GM19467 (cell line): ENCODE results near the gene MCF2L.

ENCODE experiments used
- ATAC-seq: cut with Tn5 transposase; IDR thresholded peaks from one replicate; pipeline ENCODE4 v1.9.1; 2021; ENCODE audit warnings: mild to moderate bottlenecking, moderate library complexity; ENCODE audit not compliant: unreplicated experiment

Gene MCF2L

DNA sequence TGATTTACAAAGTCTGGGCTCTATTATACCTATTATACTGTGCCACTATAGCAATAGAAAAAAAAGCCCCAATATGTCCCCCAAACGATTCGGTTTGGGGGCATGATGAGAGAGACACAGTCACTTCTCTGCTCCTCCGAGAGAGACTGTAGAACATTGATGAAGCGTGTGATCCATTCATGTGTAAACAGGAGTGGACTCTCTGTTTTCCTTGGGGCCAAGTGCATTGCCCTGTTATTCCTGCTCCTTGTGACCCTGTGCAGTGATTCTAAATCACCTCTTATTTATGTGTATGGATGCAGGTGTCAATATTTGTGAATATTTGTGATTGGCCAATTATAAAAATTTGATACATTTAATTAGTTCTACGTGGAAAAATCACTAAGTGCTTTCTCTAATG, 170.6 kb downstream of the MCF2L start:
- no peak for ATAC-seq

DNA sequence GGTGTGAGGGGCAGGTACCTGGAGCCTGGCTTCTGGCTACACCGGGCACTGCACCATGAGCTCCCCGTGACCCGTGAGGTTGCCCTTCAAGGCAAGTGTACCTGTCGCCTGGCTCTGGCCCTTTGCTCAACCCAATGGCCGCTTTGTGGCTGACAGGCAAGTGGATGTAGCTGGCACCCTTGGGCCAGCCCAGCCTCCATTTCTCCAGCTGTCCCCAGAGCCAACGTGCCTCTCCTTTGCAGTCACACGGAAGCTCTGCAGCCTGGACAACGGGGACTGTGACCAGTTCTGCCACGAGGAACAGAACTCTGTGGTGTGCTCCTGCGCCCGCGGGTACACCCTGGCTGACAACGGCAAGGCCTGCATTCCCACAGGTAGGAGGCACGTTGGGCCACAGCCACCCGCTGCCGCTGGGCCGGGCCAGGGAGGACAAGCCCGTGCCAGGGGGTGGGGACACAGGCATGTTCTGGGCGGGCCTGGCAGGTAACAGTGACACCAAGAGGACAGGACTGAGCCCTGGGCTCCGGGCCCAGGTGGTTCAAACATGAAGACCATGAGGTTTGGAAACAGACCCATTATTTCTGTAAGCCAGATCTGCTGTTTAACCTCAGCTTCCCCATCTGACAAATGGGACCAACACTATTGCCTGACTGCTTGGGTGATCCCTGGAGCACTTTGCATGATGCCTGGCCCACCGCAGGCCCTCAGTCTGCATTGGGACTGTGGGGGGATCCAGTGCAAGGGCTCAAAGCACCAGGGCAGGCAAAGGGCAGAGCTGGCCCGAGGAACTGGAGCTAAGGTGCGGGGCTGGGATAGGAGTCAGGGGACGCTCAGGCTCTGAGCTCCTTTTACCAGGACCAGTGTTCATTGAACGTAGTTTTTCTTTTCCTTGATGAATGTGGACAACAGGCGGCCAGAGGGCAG, 171.9 kb downstream of the MCF2L start:
- no peak for ATAC-seq

DNA sequence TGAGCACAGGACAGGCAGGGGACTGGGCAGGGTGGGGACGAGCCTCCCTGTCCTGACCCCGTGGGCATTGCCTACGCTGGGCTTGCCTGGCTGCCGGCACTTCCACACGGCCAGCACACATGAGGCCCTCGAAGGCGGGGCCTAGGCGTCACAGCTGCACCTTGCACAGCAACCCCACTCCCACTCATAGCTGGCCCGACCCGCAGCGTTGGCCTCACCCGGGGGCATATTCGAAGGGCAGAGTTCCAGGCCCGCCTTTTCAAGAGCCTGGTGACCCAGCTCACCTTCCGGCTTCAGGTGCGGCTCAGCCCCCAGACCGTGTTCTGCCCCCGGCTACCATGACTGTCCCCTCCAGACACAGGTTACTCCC, 172.6 kb downstream of the MCF2L start:
- ATAC-seq: no peak

DNA sequence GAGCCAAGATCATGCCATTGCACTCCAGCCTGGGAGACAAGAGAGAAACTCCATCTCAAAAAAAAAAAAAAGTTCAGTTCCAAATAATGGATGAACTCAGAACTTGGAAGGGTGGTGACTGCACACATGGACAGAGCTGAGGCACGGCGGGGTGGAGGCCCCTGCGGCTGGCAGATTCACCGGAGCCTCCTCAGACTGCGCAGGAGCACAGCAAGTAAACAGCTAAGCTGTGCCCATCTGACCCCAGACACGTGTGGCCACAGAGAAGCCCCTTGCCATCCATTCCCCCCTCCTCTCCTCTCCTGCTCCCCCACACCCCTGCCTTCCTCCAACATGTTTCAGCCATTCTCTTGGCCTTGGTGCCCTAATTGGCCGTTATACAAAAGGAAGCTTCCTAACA, 173.9 kb downstream of the MCF2L start:
- ATAC-seq: no peak

DNA sequence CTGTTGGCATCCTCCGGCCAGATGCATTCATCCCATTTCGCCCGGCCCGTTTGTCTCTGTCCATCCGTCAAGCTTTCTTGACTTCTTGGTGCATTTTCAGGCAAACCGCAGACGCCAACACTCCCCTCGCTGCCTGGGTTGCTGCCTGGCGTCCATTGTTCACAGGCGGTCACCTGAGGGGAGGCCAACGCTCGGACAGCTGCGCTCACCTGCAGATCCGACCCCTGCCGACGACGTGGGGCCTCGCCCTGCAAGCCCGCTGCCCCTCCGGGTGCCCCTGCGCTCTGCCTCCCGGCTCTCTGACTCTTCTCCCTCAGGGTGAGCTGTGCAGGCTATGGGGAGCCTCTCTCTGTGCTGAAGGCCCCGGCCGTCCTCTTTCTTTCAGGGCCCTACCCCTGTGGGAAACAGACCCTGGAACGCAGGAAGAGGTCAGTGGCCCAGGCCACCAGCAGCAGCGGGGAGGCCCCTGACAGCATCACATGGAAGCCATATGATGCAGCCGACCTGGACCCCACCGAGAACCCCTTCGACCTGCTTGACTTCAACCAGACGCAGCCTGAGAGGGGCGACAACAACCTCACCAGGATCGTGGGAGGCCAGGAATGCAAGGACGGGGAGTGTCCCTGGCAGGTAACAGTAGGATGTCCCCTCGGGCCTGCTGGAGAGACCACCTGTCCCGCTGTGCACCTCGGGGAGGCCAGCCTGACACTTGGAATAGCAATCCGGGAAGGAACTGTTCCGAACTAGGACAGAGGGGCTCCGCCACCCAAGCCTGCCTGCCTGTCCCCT, 174.6 kb downstream of the MCF2L start:
- ATAC-seq: no peak

DNA sequence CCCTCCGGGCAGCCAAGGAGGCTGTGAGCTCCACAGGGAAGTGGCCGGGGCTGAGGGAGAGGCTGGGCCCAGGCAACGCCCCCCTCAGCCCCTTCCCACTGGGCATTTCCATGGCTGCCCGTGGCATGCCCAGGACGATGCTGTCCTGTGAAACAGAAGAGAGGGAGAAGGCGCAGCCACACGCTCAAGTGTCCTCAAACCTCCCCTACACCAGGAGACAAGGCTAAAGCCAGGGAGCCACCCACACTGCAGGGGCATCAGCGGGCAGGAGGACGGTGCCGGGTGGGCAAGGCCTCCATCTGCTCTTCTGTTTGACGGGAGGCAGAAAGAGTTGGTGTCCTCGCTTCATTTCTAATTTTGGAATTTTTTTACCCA, 175.2 kb downstream of the MCF2L start:
- no peak for ATAC-seq

DNA sequence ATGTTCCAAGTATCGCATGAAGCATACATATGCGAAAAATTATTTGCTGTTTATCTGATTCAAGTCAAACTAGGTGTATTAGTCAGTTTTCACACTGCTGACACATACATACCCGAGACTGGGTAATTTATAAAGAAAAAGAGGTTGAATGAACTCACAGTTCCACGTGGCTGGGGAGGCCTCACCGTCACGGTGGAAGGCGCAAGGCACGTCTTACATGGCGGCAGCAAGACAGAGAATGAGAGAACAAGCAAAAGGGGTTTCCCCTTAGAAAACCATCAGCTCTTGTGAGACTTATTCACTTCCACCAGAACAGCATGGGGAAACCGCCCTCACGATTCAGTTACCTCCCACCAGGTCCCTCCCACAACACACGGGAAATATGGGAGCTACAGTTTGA, 176.5 kb downstream of the MCF2L start:
- no peak for ATAC-seq

DNA sequence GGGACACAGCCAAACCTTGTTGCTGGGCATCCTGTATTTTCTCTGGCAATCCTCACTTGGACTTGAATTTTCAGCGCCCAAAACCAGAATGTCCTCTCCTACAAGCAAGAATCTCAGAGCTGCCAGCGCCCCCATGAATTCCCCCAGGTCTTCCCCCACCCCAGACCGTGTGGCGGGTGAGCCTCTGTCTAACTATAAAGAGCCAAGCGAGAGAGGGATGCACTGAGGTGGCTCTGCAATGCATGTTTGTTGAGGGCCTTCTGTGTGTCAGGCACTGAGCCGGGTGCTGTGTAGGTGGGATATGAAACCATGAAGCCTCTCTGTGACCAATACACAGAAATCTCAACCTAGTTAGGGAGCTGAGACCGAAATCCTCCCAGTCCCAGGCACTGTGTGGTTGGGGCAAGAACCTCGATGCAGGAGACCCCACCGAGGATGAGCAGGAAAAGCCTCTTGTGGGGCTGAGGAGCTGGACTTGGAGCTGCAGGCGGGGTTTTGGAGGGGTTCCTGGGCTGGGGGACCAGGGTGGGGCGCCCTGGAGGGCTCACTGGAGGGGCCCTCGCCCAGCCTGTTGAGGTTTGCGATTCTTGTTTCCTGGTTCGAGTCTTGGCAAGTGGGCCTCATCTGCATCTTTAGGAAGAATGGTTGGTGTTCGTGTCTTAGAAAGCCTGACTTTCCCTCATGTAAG, 177.0 kb downstream of the MCF2L start:
- no peak for ATAC-seq

DNA sequence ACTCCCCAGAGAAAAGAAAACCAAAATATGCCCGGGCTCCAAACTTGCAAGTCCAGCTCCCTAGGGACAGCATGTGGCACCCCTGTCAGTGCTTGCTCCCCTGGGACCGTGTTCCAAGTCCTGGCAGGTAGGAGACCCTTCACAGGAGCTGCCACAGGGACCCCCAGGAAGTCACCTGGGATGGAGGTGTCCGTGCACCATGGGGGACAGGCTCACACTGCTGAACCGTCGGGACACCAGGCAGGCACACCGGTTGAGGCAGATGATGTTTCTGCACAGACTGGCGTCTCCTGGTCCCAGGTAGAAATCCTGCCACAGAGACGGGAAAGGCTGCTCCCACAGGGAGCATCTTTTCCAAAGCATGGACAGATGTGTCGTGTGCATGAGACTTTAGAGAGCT, 177.7 kb downstream of the MCF2L start:
- ATAC-seq: no peak

DNA sequence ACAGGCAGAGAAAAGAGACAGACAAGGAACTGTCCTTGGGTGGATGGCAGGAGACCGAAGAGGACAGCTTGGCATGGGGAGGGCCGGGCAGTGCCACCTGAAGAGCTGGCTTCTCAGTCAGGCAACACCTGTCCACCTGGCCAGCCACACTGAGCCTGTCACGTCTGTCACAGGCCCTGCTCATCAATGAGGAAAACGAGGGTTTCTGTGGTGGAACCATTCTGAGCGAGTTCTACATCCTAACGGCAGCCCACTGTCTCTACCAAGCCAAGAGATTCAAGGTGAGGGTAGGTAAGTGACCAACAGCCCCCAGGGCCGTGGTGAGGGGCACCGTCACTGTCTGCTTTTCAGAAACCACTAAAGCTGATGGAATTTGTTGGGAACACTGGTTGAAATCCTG, 178.2 kb downstream of the MCF2L start:
- no peak for ATAC-seq

DNA sequence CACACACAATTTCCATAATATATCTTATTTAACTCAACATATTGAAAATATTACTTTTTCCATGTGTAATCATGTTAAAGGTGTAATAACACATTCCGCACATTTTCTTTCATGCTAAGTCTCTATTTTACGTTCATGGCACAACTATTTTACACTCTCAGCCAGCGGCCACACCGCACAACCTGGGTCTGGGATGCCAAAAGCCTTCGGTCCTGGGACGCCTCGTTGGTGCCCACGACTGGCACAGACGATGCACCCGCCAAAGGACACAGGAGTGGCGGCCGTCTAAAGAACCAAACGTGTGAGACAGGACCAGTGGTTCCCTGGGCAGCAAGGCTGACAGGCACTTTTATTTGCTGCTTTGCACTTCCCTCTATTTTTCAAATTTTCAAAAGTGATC, 179.4 kb downstream of the MCF2L start:
- no peak for ATAC-seq

DNA sequence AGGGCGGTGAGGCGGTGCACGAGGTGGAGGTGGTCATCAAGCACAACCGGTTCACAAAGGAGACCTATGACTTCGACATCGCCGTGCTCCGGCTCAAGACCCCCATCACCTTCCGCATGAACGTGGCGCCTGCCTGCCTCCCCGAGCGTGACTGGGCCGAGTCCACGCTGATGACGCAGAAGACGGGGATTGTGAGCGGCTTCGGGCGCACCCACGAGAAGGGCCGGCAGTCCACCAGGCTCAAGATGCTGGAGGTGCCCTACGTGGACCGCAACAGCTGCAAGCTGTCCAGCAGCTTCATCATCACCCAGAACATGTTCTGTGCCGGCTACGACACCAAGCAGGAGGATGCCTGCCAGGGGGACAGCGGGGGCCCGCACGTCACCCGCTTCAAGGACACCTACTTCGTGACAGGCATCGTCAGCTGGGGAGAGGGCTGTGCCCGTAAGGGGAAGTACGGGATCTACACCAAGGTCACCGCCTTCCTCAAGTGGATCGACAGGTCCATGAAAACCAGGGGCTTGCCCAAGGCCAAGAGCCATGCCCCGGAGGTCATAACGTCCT, 180.0 kb downstream of the MCF2L start:
- no peak for ATAC-seq
